Measurements from ENCODE around the gene ZNF672.

- no peak for TF ChIP-seq CTCF (conservative IDR thresholded peaks at IDR 0.05; ENCODE audit: low read length)
- TF ChIP-seq EZH2phosphoT487 (IDR thresholded peaks at IDR 0.05; ENCODE audit: borderline replicate concordance), result no peak
Measured at GRCh38 chr1:248897412-248898337, 59.7 kb downstream of the ZNF672 start.
